Measurements from ENCODE around the gene HDAC8. TPM values are rescaled to one million over a fixed set of nuclear protein-coding genes. Genes with fewer than 3 reads are reported as not detected.

The HDAC8 gene
- polyA plus RNA-seq, 2 of the 4 experiments (the other 2 are of a cell fraction) = 28.7 to 38.3 TPM

DNA sequence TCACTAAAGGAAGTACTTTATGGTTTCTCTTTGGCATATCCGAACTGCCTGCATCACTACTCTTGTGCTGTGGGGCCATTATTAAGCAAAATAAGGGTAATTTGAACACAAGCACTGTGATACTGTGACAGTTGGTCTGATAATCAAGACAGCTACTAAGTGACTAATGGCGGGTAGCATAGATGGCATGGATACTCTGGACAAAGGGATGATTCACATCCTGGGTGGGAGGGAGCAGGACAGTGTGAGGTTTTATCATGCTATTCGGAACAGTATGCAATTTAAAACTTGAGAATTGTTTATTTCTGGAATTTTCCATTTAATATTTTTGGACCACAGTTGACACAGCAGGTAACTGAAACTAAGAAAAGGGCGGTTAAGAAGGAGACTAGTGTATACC lies 214.3 kb downstream of the HDAC8 start:
- ChIA-PET POLR2A (no interaction called here), CTCF (no interaction called here)
- DNase-seq (ENCODE audit: low read depth in 1 of 2, low spot score in 1 of 2) = peak in 1 of 2 experiments; percentile 4
- TF ChIP-seq CBX2 (IDR thresholded peaks at IDR 0.05; ENCODE audit: borderline replicate concordance, low read depth) = no peak
- TF ChIP-seq, protein P1, sequence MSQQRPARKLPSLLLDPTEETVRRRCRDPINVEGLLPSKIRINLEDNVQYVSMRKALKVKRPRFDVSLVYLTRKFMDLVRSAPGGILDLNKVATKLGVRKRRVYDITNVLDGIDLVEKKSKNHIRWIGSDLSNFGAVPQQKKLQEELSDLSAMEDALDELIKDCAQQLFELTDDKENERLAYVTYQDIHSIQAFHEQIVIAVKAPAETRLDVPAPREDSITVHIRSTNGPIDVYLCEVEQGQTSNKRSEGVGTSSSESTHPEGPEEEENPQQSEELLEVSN (IDR thresholded peaks at IDR 0.05; ENCODE audit: borderline replicate concordance, low read depth) = no peak
- H3K4me1 ChIP-seq = peaks cover 8% of the 10 kb centered on the region; the same call in 1 of the 3 replicates
- ATAC-seq = peak in 1 of 2 experiments; percentile 54; a peak in 2 of 6 replicates
- H3K4me3 ChIP-seq = no peak overlapping the region
- H3K27ac ChIP-seq = no peak overlapping the region
- no peak overlapping the region for H3K4me2 ChIP-seq
- WGBS (ENCODE audit: missing lambda C conversion rate) = 68% methylated on average over 4 of the region's 4 CpGs
- FAIRE-seq = no peak
- H3K9me3 ChIP-seq = no peaks in the 10 kb centered on the region

DNA sequence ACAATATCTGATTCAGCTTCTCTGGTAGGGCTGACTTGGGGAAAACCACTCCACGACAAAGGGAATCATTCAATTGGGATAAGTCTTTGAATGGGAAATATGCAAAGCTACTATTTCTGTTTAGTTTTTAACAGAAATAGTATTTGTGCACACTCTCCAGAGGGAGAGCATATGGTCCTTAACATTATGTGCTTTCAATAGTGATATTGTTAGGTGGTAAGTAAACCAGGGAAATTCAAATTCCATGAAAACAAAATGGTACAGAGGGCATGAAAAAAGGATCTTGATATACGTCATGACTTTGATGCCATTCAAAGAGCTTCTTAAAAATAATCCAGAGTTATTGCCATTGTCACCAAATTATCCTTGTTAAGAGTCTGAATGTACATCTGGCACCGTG lies 219.9 kb downstream of the HDAC8 start:
- H3K27ac ChIP-seq = no peak overlapping the region
- no peak for ATAC-seq
- H3K4me2 ChIP-seq = no peak overlapping the region
- FAIRE-seq = no peak
- 84% methylated on average over 3 of the region's 3 CpGs for WGBS (ENCODE audit: missing lambda C conversion rate)
- H3K4me3 ChIP-seq = no peak overlapping the region
- no peaks in the 10 kb centered on the region for H3K9me3 ChIP-seq
- POLR2A ChIA-PET = no interaction called here
- CTCF ChIA-PET = interaction anchor here (1.3 kb wide), 1 partner anchor 176 kb away, joined by 3 read pairs; no protein-coding TSS in a partner anchor
- DNase-seq (ENCODE audit: low read depth in 1 of 2, low spot score in 1 of 2) = no peak
- no peaks in the 10 kb centered on the region for H3K4me1 ChIP-seq
- TF ChIP-seq, protein P2, sequence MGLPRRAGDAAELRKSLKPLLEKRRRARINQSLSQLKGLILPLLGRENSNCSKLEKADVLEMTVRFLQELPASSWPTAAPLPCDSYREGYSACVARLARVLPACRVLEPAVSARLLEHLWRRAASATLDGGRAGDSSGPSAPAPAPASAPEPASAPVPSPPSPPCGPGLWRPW (IDR thresholded peaks at IDR 0.05) = no peak

DNA sequence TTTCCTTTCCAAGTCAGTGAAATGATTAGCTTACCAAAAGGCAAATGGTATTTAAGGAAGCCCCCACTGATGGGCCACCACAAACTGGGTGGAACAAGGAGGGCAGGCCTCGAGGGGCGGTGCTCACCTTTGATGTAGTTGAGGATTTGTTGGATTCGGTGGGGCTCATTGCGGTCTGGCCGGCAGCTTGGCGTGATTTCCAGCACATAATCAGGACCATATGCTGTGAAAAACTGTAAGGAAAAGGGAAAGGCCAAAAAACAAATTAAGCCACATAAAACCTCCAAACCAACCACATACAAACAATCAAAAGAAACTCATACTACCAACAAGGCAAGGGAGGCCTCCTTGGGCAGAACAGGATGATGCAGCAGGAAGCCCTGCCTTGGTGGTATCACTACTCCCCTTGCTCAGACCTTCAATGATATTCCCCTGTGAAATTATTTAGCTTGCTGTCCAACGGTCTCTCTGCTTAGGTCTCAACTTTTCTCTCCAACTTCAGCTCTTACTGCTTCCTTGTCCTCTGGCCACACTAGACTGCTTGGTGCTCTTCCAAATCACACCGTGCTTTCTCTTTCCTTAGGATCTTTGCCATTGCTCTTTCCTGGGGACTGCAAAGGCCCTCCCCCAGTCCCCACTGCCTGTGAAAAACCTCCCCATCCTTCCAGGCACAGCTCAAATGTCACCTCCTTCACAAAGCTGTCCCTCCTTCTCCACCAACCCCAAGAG lies 220.9 kb downstream of the HDAC8 start:
- FAIRE-seq (peak; percentile 83), ATAC-seq (no peak), DNase-seq (ENCODE audit: low read depth in 1 of 2, low spot score in 1 of 2) (no peak)
- no peak overlapping the region for H3K4me2 ChIP-seq
- H3K9me3 ChIP-seq = no peaks in the 10 kb centered on the region
- TF ChIP-seq HEYL (CRISPR knock-in tag; IDR thresholded peaks at IDR 0.05) (no peak), RFX5 (IDR thresholded peaks at IDR 0.05) (no peak), ZC3H11A (IDR thresholded peaks at IDR 0.05) (no peak), ZSCAN20 (CRISPR knock-in tag; IDR thresholded peaks at IDR 0.05) (no peak), RCOR1 (IDR thresholded peaks at IDR 0.05; ENCODE audit: low read depth, low read length) (no peak), EHF (CRISPR knock-in tag; IDR thresholded peaks at IDR 0.05) (no peak), KDM5A (IDR thresholded peaks at IDR 0.05) (no peak), PHF8 (IDR thresholded peaks at IDR 0.05; ENCODE audit: borderline replicate concordance, low read depth) (no peak), NFE2L2 (conservative IDR thresholded peaks at IDR 0.05; ENCODE audit: low read length) (no peak), CHD4 (IDR thresholded peaks at IDR 0.05; ENCODE audit: borderline replicate concordance) (no peak), FOXS1 (CRISPR knock-in tag; IDR thresholded peaks at IDR 0.05) (no peak), POLR2AphosphoS2 (conservative IDR thresholded peaks at IDR 0.05; ENCODE audit: low read length) (no peak), HOXB13 (CRISPR knock-in tag; IDR thresholded peaks at IDR 0.05; ENCODE audit: low read depth) (no peak)
- TF ChIP-seq, protein P2 (IDR thresholded peaks at IDR 0.05) = no peak
- TF ChIP-seq, protein P3, sequence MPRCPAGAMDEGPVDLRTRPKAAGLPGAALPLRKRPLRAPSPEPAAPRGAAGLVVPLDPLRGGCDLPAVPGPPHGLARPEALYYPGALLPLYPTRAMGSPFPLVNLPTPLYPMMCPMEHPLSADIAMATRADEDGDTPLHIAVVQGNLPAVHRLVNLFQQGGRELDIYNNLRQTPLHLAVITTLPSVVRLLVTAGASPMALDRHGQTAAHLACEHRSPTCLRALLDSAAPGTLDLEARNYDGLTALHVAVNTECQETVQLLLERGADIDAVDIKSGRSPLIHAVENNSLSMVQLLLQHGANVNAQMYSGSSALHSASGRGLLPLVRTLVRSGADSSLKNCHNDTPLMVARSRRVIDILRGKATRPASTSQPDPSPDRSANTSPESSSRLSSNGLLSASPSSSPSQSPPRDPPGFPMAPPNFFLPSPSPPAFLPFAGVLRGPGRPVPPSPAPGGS (IDR thresholded peaks at IDR 0.05) = no peak
- TF ChIP-seq, protein P4, sequence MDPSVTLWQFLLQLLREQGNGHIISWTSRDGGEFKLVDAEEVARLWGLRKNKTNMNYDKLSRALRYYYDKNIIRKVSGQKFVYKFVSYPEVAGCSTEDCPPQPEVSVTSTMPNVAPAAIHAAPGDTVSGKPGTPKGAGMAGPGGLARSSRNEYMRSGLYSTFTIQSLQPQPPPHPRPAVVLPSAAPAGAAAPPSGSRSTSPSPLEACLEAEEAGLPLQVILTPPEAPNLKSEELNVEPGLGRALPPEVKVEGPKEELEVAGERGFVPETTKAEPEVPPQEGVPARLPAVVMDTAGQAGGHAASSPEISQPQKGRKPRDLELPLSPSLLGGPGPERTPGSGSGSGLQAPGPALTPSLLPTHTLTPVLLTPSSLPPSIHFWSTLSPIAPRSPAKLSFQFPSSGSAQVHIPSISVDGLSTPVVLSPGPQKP (IDR thresholded peaks at IDR 0.05; ENCODE audit: low read depth, low read length) = no peak
- no peak overlapping the region for H3K27ac ChIP-seq
- H3K4me3 ChIP-seq = no peak overlapping the region
- H3K4me1 ChIP-seq = no peaks in the 10 kb centered on the region
- WGBS (ENCODE audit: missing lambda C conversion rate) = 92% methylated on average over 8 of the region's 8 CpGs
- CTCF ChIA-PET = no interaction called here
- POLR2A ChIA-PET = no interaction called here

All from A549 (cell line).